H9 (cell line): ENCODE measurements around the gene CUEDC1. TPM values are rescaled to one million over a fixed set of nuclear protein-coding genes. Genes with fewer than 3 reads are reported as not detected.

Experiments
- DNase-seq: peaks from one replicate; pipeline ENCODE4 v3.0.0-alpha.2; 2017
- H2AFZ ChIP-seq: one replicate; pipeline ENCODE4 v1.6.1; 2013; ENCODE audit warnings: mild to moderate bottlenecking, low read length, control low read depth, moderate library complexity
- H2AK5ac ChIP-seq: 2 replicates; pipeline ENCODE4 v1.6.1; 2013; ENCODE audit warnings: low read length, control low read depth, mixed read lengths; ENCODE audit not compliant: insufficient read length
- H2BK120ac ChIP-seq: one replicate; pipeline ENCODE4 v1.6.1; 2013; ENCODE audit warnings: low read depth, mild to moderate bottlenecking, low read length, control low read depth, inconsistent platforms; ENCODE audit not compliant: poor library complexity, severe bottlenecking
- H2BK12ac ChIP-seq: 2 replicates; pipeline ENCODE4 v1.6.1; 2013; ENCODE audit warnings: low read length, control low read depth, mixed read lengths, low read depth; ENCODE audit not compliant: insufficient read length
- H2BK15ac ChIP-seq: 2 replicates; pipeline ENCODE4 v1.6.1; 2013; ENCODE audit warnings: low read depth, low read length, control low read depth
- H2BK20ac ChIP-seq: one replicate; pipeline ENCODE4 v1.6.1; 2013; ENCODE audit warnings: low read depth, mild to moderate bottlenecking, low read length, control low read depth, inconsistent platforms; ENCODE audit not compliant: poor library complexity, severe bottlenecking
- H2BK5ac ChIP-seq: 2 replicates; pipeline ENCODE4 v1.6.1; 2013; ENCODE audit warnings: low read length, control low read depth, mixed read lengths; ENCODE audit not compliant: insufficient read length
- H3K14ac ChIP-seq: 2 replicates; pipeline ENCODE4 v1.6.1; 2013; ENCODE audit warnings: low read length, control low read depth; ENCODE audit not compliant: insufficient read depth
- H3K18ac ChIP-seq: 2 replicates; pipeline ENCODE4 v1.6.1; 2013; ENCODE audit warnings: low read depth, mild to moderate bottlenecking, mixed read lengths, low read length, control low read depth; ENCODE audit not compliant: insufficient read length
- H3K23ac ChIP-seq: 2 replicates; pipeline ENCODE4 v1.6.1; 2013; ENCODE audit warnings: low read length, control low read depth, mixed read lengths, low read depth; ENCODE audit not compliant: insufficient read length
- H3K23me2 ChIP-seq: 2 replicates; pipeline ENCODE4 v1.6.1; 2013; ENCODE audit warnings: low read depth, mild to moderate bottlenecking, mixed read lengths, low read length, control low read depth; ENCODE audit not compliant: insufficient read length, poor library complexity, severe bottlenecking
- H3K27ac ChIP-seq: 2 replicates; pipeline ENCODE4 v1.5.1; 2013; ENCODE audit warnings: low read length, control low read depth, mixed read lengths, low read depth; ENCODE audit not compliant: insufficient read length
- H3K27me3 ChIP-seq: 2 replicates; pipeline ENCODE4 v1.6.1; 2013; ENCODE audit warnings: low read length, control low read depth, inconsistent platforms; ENCODE audit not compliant: insufficient read depth
- H3K4ac ChIP-seq: 2 replicates; pipeline ENCODE4 v1.6.1; 2013; ENCODE audit warnings: low read depth, mild to moderate bottlenecking, control low read depth, inconsistent platforms, low read length, moderate library complexity
- H3K4me1 ChIP-seq: 2 replicates; pipeline ENCODE4 v1.6.1; 2013; ENCODE audit warnings: low read length, control low read depth, inconsistent platforms; ENCODE audit not compliant: insufficient read depth
- H3K4me2 ChIP-seq: 2 replicates; pipeline ENCODE4 v1.6.1; 2013; ENCODE audit warnings: low read length, control low read depth, mixed read lengths; ENCODE audit not compliant: insufficient read length, insufficient read depth
- H3K56ac ChIP-seq: 2 replicates; pipeline ENCODE4 v1.6.1; 2013; ENCODE audit warnings: low read depth, mild to moderate bottlenecking, mixed read lengths, low read length, control low read depth; ENCODE audit not compliant: insufficient read length
- H3K79me1 ChIP-seq: 2 replicates; pipeline ENCODE4 v1.6.1; 2013; ENCODE audit warnings: low read depth, mild to moderate bottlenecking, moderate library complexity, low read length, control low read depth, inconsistent platforms; ENCODE audit not compliant: insufficient read depth, poor library complexity, severe bottlenecking
- H3K79me2 ChIP-seq: 2 replicates; pipeline ENCODE4 v1.6.1; 2013; ENCODE audit warnings: low read length, control low read depth, inconsistent platforms; ENCODE audit not compliant: insufficient read depth
- H3K9ac ChIP-seq: 2 replicates; pipeline ENCODE4 v1.6.1; 2013; ENCODE audit warnings: low read length, control low read depth, mixed read lengths; ENCODE audit not compliant: insufficient read length; ENCODE audit errors: extremely low read depth
- H3K9me3 ChIP-seq: one replicate; pipeline ENCODE4 v1.6.1; 2013; ENCODE audit warnings: low read depth, low read length, inconsistent platforms; ENCODE audit not compliant: control insufficient read depth
- H3T11ph ChIP-seq: one replicate; pipeline ENCODE4 v1.6.1; 2013; ENCODE audit warnings: mild to moderate bottlenecking, low read length, control low read depth, inconsistent platforms
- H4K20me1 ChIP-seq: one replicate; pipeline ENCODE4 v1.6.1; 2013; ENCODE audit not compliant: control insufficient read depth, insufficient read length, insufficient read depth
- H4K5ac ChIP-seq: 2 replicates; pipeline ENCODE4 v1.6.1; 2013; ENCODE audit warnings: low read depth, mild to moderate bottlenecking, mixed read lengths, low read length, control low read depth; ENCODE audit not compliant: insufficient read length
- H4K8ac ChIP-seq: replicated peaks from 2 replicates; pipeline ENCODE4 v1.6.1; 2013; ENCODE audit warnings: low read length, control low read depth, mixed read lengths, low read depth; ENCODE audit not compliant: insufficient read length
- H4K91ac ChIP-seq: 2 replicates; pipeline ENCODE4 v1.6.1; 2013; ENCODE audit warnings: low read depth, mild to moderate bottlenecking, moderate library complexity, mixed read lengths, low read length, control low read depth; ENCODE audit not compliant: insufficient read length
- H3K27ac Mint-ChIP-seq, 3 experiments: 2 replicates in 2 of 3; 3 replicates in 1 of 3; pipeline ENCODE4 v1.8.0; 2020 to 2021; ENCODE audit warnings: mixed read lengths in 3 of 3, mild to moderate bottlenecking in 1 of 3, moderate library complexity in 1 of 3
- H3K27me3 Mint-ChIP-seq: 2 replicates; pipeline ENCODE4 v1.8.0; 2021; ENCODE audit warnings: low read depth, mild to moderate bottlenecking, moderate library complexity, mixed read lengths
- H3K36me3 Mint-ChIP-seq, 3 experiments: 2 replicates in 2 of 3; 3 replicates in 1 of 3; pipeline ENCODE4 v1.8.0; 2020 to 2021; ENCODE audit warnings: low read depth in 3 of 3, mixed read lengths in 3 of 3; ENCODE audit not compliant: insufficient read depth in 1 of 3
- H3K4me1 Mint-ChIP-seq, 2 experiments: 2 replicates each; pipeline ENCODE4 v1.8.0; 2020; ENCODE audit warnings: mixed read lengths in 2 of 2
- H3K4me3 Mint-ChIP-seq, 2 experiments: 2 replicates in 1 of 2; 3 replicates in 1 of 2; pipeline ENCODE4 v1.8.0; 2020 to 2021; ENCODE audit warnings: mild to moderate bottlenecking in 2 of 2, mixed read lengths in 2 of 2, moderate library complexity in 1 of 2
- H3K9me3 Mint-ChIP-seq, 2 experiments: 2 replicates in 1 of 2; 3 replicates in 1 of 2; pipeline ENCODE4 v1.8.0; 2020; ENCODE audit warnings: mild to moderate bottlenecking in 2 of 2, mixed read lengths in 2 of 2, moderate library complexity in 1 of 2
- CTCF ChIP-seq: fragments of 200-600 bp; sonication (generic); conservative IDR thresholded peaks from 3 replicates; pipeline ENCODE4 v1.8.0; 2021; ENCODE audit warnings: antibody characterized with exemption, mild to moderate bottlenecking
- WGBS: extraction: QIAGEN DNeasy Blood & Tissue Kit; methylation state at CpG from one replicate; pipeline ENCODE4 v1.1.7; 2013; ENCODE audit warnings: missing lambda C conversion rate, low lambda C conversion rate, mixed read lengths; ENCODE audit not compliant: insufficient read length; ENCODE audit errors: extremely low coverage; 5-methylcytosine and 5-hydroxymethylcytosine counted together
- total RNA-seq: library from RNA; stranded (reverse); gene quantifications from 2 replicates; pipeline ENCODE4 v1.2.1, GENCODE V29; 2021

CUEDC1 gene
- total RNA-seq, 1 experiment from 2014 or later = 7.3 TPM

- Histone ChIP-seq H3K4ac (no peak overlapping the region), H3K4me2 (no peak overlapping the region), H2BK120ac (no peak overlapping the region), H4K20me1 (no peaks in the 10 kb centered on the region), H3K18ac (no peak overlapping the region), H2BK15ac (no peak overlapping the region), H3K79me2 (no peaks in the 10 kb centered on the region), H3K79me1 (no peaks in the 10 kb centered on the region), H4K8ac (no peak overlapping the region), H2BK20ac (no peak overlapping the region), H3K9me3 (no peaks in the 10 kb centered on the region), H4K5ac (no peak overlapping the region), H4K91ac (no peak overlapping the region), H2BK5ac (no peak overlapping the region), H3K23ac (no peak overlapping the region), H3K23me2 (no peaks in the 10 kb centered on the region), H3T11ph (no peak overlapping the region), H2AFZ (no peak overlapping the region), H3K56ac (no peak overlapping the region), H3K27ac (no peak overlapping the region), H3K27me3 (no peaks in the 10 kb centered on the region), H2AK5ac (no peak overlapping the region), H3K14ac (no peak overlapping the region), H3K4me1 (no peaks in the 10 kb centered on the region; the same call in 1 of the 2 replicates), H3K9ac (no peak overlapping the region), H2BK12ac (no peak overlapping the region)
- TF ChIP-seq CTCF = no peak
- no peaks in the 10 kb centered on the region for H3K36me3 Mint-ChIP-seq
- H3K9me3 Mint-ChIP-seq = no peaks in the 10 kb centered on the region
- no peak overlapping the region for H3K27ac Mint-ChIP-seq
- WGBS = no CpG with 5 or more reads among the region's 2 CpGs
- H3K4me1 Mint-ChIP-seq = peaks cover 12 to 13% of the 10 kb centered on the region in 2 experiments
- peaks cover 13% of the 10 kb centered on the region; the same call in 1 of the 2 replicates for H3K27me3 Mint-ChIP-seq
- H3K4me3 Mint-ChIP-seq = no peak overlapping the region
- DNase-seq = no peak
These were observed 135.9 kb downstream of the CUEDC1 start for GRCh38 chr17:57819285-57819684.
